ENCODE results near the gene LRIG1.

Gene LRIG1

DNA sequence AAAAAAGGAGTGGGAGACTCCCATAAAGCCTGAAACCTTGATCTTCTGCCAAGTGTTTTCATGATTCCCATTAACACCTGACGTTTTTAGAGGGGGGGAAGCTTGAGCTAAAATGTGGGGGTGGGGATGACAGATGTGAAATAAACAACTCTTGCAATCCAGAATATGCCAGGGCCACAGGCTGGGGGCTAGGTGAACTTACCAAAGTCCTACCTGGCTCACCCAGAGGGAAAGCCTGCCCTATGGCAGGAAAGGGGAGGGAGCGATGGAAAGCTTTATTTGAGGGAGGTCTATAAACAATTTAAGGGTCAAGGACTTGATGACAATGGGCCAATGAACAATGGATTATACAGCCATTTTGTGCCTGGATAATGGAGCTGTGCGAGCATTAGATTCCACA, 108.3 kb downstream of the LRIG1 start:
- H3K4me3 ChIP-seq (ENCODE audit: low read depth, low read length) = no peak overlapping the region
- no peak for TF ChIP-seq CTCF (IDR thresholded peaks at IDR 0.05; ENCODE audit: low read depth, low read length)

DNA sequence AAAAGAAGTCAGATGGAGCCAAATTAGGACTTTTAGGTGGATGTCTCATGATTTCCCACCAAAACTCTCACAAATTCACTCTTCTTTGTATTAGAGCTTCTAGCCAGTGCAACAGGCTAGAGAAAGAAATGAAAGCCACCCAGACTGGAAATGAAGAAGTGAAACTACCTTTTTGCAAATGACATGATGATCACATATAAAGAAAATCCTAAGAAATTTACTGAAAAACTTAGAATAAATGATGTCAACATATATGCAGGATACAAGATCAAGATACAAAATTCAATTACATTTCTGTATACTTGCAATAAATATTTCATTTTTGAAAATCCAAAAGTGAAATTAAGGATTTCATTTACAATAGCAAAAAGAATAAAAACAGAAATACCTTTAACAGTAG, 110.8 kb downstream of the LRIG1 start:
- no peak overlapping the region for H3K4me3 ChIP-seq (ENCODE audit: low read depth, low read length)
- TF ChIP-seq CTCF (IDR thresholded peaks at IDR 0.05; ENCODE audit: low read depth, low read length) = no peak

- no peak for TF ChIP-seq CTCF (IDR thresholded peaks at IDR 0.05; ENCODE audit: low read depth, low read length)
- no peak overlapping the region for H3K4me3 ChIP-seq (ENCODE audit: low read depth, low read length)
Observed at GRCh38 chr3:66386925-66387650, 113.7 kb downstream of the LRIG1 start.

GRCh38 chr3:66386011-66386924, 114.6 kb downstream of the LRIG1 start:
- no peak for TF ChIP-seq CTCF (IDR thresholded peaks at IDR 0.05; ENCODE audit: low read depth, low read length)
- no peak overlapping the region for H3K4me3 ChIP-seq (ENCODE audit: low read depth, low read length)

GRCh38 chr3:66385066-66385465, 115.8 kb downstream of the LRIG1 start:
- no peak overlapping the region for H3K4me3 ChIP-seq (ENCODE audit: low read depth, low read length)
- TF ChIP-seq CTCF (IDR thresholded peaks at IDR 0.05; ENCODE audit: low read depth, low read length) = no peak

GRCh38 chr3:66383998-66384745, 116.7 kb downstream of the LRIG1 start:
- no peak for TF ChIP-seq CTCF (IDR thresholded peaks at IDR 0.05; ENCODE audit: low read depth, low read length)
- no peak overlapping the region for H3K4me3 ChIP-seq (ENCODE audit: low read depth, low read length)

Data from WI38 (cell line).